ENCODE data around the gene PARP3. TPM values are rescaled to one million over a fixed set of nuclear protein-coding genes. Genes with fewer than 3 reads are reported as not detected.
"Not testable (repeated sequence)": the region's sequence is repeated elsewhere in the genome, so short reads cannot be mapped to it uniquely, and the experiment has no call there.

Gene PARP3
- total RNA-seq, 4 donors from 2014 or later: 32.1 to 50.8 (median 47.1) TPM

DNA sequence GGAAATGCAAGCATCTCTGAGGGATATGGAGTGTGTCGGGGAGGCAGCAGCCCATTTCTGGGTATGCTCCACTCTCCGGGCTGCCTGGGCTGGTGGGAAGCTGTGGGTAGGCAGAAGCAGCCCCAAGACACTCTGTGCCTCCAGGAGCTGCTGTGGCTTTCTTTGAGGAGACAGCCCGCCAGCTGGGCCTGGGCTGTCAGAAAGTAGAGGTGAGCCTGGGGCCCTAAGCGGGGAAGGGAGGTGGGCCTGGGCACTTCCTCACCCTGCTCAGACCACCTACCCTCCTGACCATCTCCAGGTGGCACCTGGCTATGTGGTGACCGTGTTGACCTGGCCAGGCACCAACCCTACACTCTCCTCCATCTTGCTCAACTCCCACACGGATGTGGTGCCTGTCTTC, 42.9 kb downstream of the PARP3 start:
- intact Hi-C loops (cut with DNase I): no loop called here
- Histone ChIP-seq H3K4me3 (replicated peaks in 1 of 3) (no peak overlapping the region), H3K27ac (no peak overlapping the region), H3K36me3 (no peaks in the 10 kb centered on the region), H3K27me3 (no peaks in the 10 kb centered on the region), H3K4me1 (peaks cover 17 to 30% of the 10 kb centered on the region in 2 donors), H3K9me3 (no peaks in the 10 kb centered on the region)
- TF ChIP-seq POLR2A (IDR thresholded peaks at IDR 0.05): no peak
- TF ChIP-seq, protein P1, sequence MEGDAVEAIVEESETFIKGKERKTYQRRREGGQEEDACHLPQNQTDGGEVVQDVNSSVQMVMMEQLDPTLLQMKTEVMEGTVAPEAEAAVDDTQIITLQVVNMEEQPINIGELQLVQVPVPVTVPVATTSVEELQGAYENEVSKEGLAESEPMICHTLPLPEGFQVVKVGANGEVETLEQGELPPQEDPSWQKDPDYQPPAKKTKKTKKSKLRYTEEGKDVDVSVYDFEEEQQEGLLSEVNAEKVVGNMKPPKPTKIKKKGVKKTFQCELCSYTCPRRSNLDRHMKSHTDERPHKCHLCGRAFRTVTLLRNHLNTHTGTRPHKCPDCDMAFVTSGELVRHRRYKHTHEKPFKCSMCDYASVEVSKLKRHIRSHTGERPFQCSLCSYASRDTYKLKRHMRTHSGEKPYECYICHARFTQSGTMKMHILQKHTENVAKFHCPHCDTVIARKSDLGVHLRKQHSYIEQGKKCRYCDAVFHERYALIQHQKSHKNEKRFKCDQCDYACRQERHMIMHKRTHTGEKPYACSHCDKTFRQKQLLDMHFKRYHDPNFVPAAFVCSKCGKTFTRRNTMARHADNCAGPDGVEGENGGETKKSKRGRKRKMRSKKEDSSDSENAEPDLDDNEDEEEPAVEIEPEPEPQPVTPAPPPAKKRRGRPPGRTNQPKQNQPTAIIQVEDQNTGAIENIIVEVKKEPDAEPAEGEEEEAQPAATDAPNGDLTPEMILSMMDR (IDR thresholded peaks at IDR 0.05): no peak
- no peak for DNase-seq
- WGBS, 2 donors: 83 to 92% methylated on average over 2 to 6 of the region's 6 CpGs

GRCh38 chr3:51986010-51986947, 44.1 kb downstream of the PARP3 start:
- WGBS, 2 donors: 89% methylated on average over 10 of the region's 12 CpGs
- no peak overlapping the region for H3K4me3 ChIP-seq (replicated peaks in 1 of 3)
- DNase-seq: no peak
- H3K27me3 ChIP-seq: no peaks in the 10 kb centered on the region
- H3K4me1 ChIP-seq: peaks cover 17 to 32% of the 10 kb centered on the region in 2 donors
- H3K36me3 ChIP-seq: no peaks in the 10 kb centered on the region
- intact Hi-C loops (cut with DNase I): no loop called here
- H3K27ac ChIP-seq: no peak overlapping the region
- H3K9me3 ChIP-seq: no peaks in the 10 kb centered on the region
- TF ChIP-seq POLR2A (IDR thresholded peaks at IDR 0.05): no peak
- TF ChIP-seq, protein P1 (IDR thresholded peaks at IDR 0.05): no peak

DNA sequence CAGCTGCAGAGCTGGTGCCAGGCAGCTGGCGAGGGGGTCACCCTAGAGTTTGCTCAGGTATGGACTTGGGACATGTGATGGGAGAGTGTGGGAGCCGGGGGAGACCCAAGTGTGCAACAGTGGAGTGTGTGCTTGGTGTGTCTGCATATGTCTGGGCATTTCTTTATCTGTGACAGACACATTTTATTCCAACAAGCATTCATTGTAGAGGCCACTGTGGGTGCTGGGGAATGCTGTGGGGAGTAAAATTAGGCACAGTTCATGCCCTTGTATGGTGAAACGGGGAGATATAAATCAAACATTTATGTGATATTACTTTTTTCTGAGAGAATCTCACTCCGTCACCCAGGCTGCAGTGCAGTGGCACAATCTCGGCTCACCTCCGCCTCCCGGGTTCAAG, 45.4 kb downstream of the PARP3 start:
- Histone ChIP-seq H3K27ac (no peak overlapping the region), H3K9me3 (no peaks in the 10 kb centered on the region), H3K27me3 (no peaks in the 10 kb centered on the region), H3K4me1 (peaks cover 9 to 34% of the 10 kb centered on the region in 2 donors), H3K4me3 (replicated peaks in 1 of 3) (no peak overlapping the region), H3K36me3 (peaks cover 0 to under 1% of the 10 kb centered on the region in 2 donors)
- intact Hi-C loops (cut with DNase I): no loop called here
- 94 to 99% methylated on average over 7 of the region's 7 CpGs for WGBS, 2 donors
- TF ChIP-seq, protein P1 (IDR thresholded peaks at IDR 0.05): no peak
- TF ChIP-seq POLR2A (IDR thresholded peaks at IDR 0.05): no peak
- no peak for DNase-seq

DNA sequence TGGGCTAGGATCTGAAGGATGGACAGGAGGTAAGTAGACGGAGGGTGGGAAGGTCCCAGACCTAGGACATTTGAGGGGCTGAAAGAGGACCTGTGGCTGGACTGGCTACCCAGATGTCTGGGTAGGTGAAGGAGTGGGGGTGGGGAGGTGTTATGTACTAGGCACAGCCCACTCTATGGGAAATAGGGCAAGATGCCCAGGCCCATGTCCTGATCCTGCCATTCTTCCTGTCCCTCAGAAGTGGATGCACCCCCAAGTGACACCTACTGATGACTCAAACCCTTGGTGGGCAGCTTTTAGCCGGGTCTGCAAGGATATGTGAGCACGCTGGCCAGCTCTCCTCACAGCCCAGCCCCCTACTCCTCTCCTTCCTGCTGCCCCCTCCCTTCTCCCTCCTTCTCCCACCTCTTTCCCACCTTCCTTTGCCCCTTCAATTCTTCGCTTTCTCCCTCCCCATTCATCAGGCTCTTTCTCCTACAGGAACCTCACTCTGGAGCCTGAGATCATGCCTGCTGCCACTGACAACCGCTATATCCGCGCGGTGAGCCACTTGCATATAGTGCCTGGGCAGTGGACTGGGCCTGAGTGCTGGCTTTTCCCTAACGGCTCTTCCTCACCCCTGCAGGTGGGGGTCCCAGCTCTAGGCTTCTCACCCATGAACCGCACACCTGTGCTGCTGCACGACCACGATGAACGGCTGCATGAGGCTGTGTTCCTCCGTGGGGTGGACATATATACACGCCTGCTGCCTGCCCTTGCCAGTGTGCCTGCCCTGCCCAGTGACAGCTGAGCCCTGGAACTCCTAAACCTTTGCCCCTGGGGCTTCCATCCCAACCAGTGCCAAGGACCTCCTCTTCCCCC, 46.4 kb downstream of the PARP3 start:
- peaks cover 4 to 5% of the 10 kb centered on the region in 2 donors for H3K36me3 ChIP-seq
- H3K27me3 ChIP-seq: no peaks in the 10 kb centered on the region
- 81 to 83% methylated on average over 15 of the region's 15 CpGs for WGBS, 2 donors
- H3K9me3 ChIP-seq: no peaks in the 10 kb centered on the region
- H3K4me1 ChIP-seq: peaks cover 7 to 36% of the 10 kb centered on the region in 2 donors
- intact Hi-C loops (cut with DNase I): no loop called here
- no peak overlapping the region for H3K27ac ChIP-seq
- no peak for DNase-seq
- H3K4me3 ChIP-seq (replicated peaks in 1 of 3): no peak overlapping the region
- TF ChIP-seq, protein P1 (IDR thresholded peaks at IDR 0.05): no peak
- TF ChIP-seq POLR2A (IDR thresholded peaks at IDR 0.05): no peak

GRCh38 chr3:51990501-51990971, 48.4 kb downstream of the PARP3 start:
- H3K9me3 ChIP-seq; DNase-seq; H3K27ac ChIP-seq; intact Hi-C loops (cut with DNase I); H3K27me3 ChIP-seq; H3K4me3 ChIP-seq (replicated peaks in 1 of 3): not testable (repeated sequence)
- whole genome bisulfite sequencing, 2 donors: 40 to 69% methylated on average over 2 to 18 of the region's 38 CpGs
- H3K4me1 ChIP-seq: peaks cover 14 to 36% of the 10 kb centered on the region in 2 donors
- peaks cover 17 to 18% of the 10 kb centered on the region in 2 donors for H3K36me3 ChIP-seq

Data from thyroid gland (tissue), 4 donors.